ENCODE data around the gene ZNF780A. TPM values are rescaled to one million over a fixed set of nuclear protein-coding genes. Genes with fewer than 3 reads are reported as not detected.

ZNF780A gene
- total RNA-seq, 1 experiment from 2014 or later = 9.7 TPM

GRCh38 chr19:40110570-40110969 is 19.8 kb upstream of the ZNF780A start:
- ChIA-PET POLR2A (no interaction called here), CTCF (interaction anchor here (1.3 kb wide), 1 partner anchor 29 kb away, joined by 3 read pairs; no protein-coding TSS in a partner anchor)
- no TSS peak for BruUV-seq (replicated peaks)
- intact Hi-C loops (cut with micrococcal nuclease) = no loop called here
- H3K27ac Mint-ChIP-seq (ENCODE audit: low read depth, unreplicated experiment) = no peak overlapping the region
- peaks cover 7% of the 10 kb centered on the region for H3K9me3 Mint-ChIP-seq (ENCODE audit: unreplicated experiment)
- H3K27me3 Mint-ChIP-seq (ENCODE audit: insufficient read depth, unreplicated experiment) = no peaks in the 10 kb centered on the region
- H3K36me3 Mint-ChIP-seq (ENCODE audit: insufficient read depth, unreplicated experiment) = peaks cover 6% of the 10 kb centered on the region
- DNase-seq (ENCODE audit: unreplicated experiment) = no peak
- no peaks in the 10 kb centered on the region for H3K4me1 Mint-ChIP-seq (ENCODE audit: insufficient read depth, unreplicated experiment)
- TF ChIP-seq CTCF (IDR thresholded peaks at IDR 0.05; ENCODE audit: unreplicated experiment) = no peak
- H3K4me3 Mint-ChIP-seq (ENCODE audit: unreplicated experiment) = no peak overlapping the region

GRCh38 chr19:40104754-40105153 is 14.0 kb upstream of the ZNF780A start:
- intact Hi-C loops (cut with micrococcal nuclease) = no loop called here
- Mint-ChIP-seq H3K27ac (ENCODE audit: low read depth, unreplicated experiment) (no peak overlapping the region), H3K9me3 (ENCODE audit: unreplicated experiment) (no peaks in the 10 kb centered on the region), H3K4me1 (ENCODE audit: insufficient read depth, unreplicated experiment) (no peaks in the 10 kb centered on the region), H3K27me3 (ENCODE audit: insufficient read depth, unreplicated experiment) (peaks cover 24% of the 10 kb centered on the region), H3K4me3 (ENCODE audit: unreplicated experiment) (no peak overlapping the region), H3K36me3 (ENCODE audit: insufficient read depth, unreplicated experiment) (no peaks in the 10 kb centered on the region)
- POLR2A ChIA-PET = no interaction called here
- CTCF ChIA-PET = interaction anchor here (0.7 kb wide), 1 partner anchor 123 kb away, joined by 3 read pairs; no protein-coding TSS in a partner anchor
- BruUV-seq (replicated peaks) = no TSS peak
- no peak for DNase-seq (ENCODE audit: unreplicated experiment)
- no peak for TF ChIP-seq CTCF (IDR thresholded peaks at IDR 0.05; ENCODE audit: unreplicated experiment)

GRCh38 chr19:40103600-40103999 is 12.9 kb upstream of the ZNF780A start:
- POLR2A ChIA-PET = interaction anchor here (0.7 kb wide), 2 partner anchors 11 to 474 kb away, joined by 3 to 4 read pairs; no protein-coding TSS in a partner anchor
- no TSS peak for BruUV-seq (replicated peaks)
- no peaks in the 10 kb centered on the region for H3K36me3 Mint-ChIP-seq (ENCODE audit: insufficient read depth, unreplicated experiment)
- intact Hi-C loops (cut with micrococcal nuclease) = no loop called here
- no peak overlapping the region for H3K27ac Mint-ChIP-seq (ENCODE audit: low read depth, unreplicated experiment)
- CTCF ChIA-PET = no interaction called here
- H3K27me3 Mint-ChIP-seq (ENCODE audit: insufficient read depth, unreplicated experiment) = peaks cover 34% of the 10 kb centered on the region
- H3K4me3 Mint-ChIP-seq (ENCODE audit: unreplicated experiment) = no peak overlapping the region
- TF ChIP-seq CTCF (IDR thresholded peaks at IDR 0.05; ENCODE audit: unreplicated experiment) = no peak
- H3K9me3 Mint-ChIP-seq (ENCODE audit: unreplicated experiment) = no peaks in the 10 kb centered on the region
- DNase-seq (ENCODE audit: unreplicated experiment) = no peak
- no peaks in the 10 kb centered on the region for H3K4me1 Mint-ChIP-seq (ENCODE audit: insufficient read depth, unreplicated experiment)

- no peak for DNase-seq (ENCODE audit: unreplicated experiment)
- Mint-ChIP-seq H3K9me3 (ENCODE audit: unreplicated experiment) (peaks cover 6% of the 10 kb centered on the region), H3K4me3 (ENCODE audit: unreplicated experiment) (no peak overlapping the region), H3K27ac (ENCODE audit: low read depth, unreplicated experiment) (no peak overlapping the region), H3K36me3 (ENCODE audit: insufficient read depth, unreplicated experiment) (no peaks in the 10 kb centered on the region), H3K27me3 (ENCODE audit: insufficient read depth, unreplicated experiment) (peaks cover 52% of the 10 kb centered on the region), H3K4me1 (ENCODE audit: insufficient read depth, unreplicated experiment) (no peaks in the 10 kb centered on the region)
- no peak for TF ChIP-seq CTCF (IDR thresholded peaks at IDR 0.05; ENCODE audit: unreplicated experiment)
- no TSS peak for BruUV-seq (replicated peaks)
- ChIA-PET POLR2A (interaction anchor here (1.0 kb wide), 1 partner anchor 12 kb away, joined by 5 read pairs; no protein-coding TSS in a partner anchor), CTCF (no interaction called here)
- intact Hi-C loops (cut with micrococcal nuclease) = no loop called here
Observed at GRCh38 chr19:40101813-40102212, 11.1 kb upstream of the ZNF780A start.
